Activated naive CD8-positive, alpha-beta T cell treated with anti-CD3 and anti-CD28 coated beads for 36 hours (primary cell): Measurements from ENCODE around the gene HMX2. TPM values are rescaled to one million over a fixed set of nuclear protein-coding genes. Genes with fewer than 3 reads are reported as not detected.

ENCODE experiments used
- DNase-seq: peaks from one replicate; pipeline ENCODE4 v3.0.0; 2021
- H3K27ac Mint-ChIP-seq: one replicate; pipeline ENCODE4 v1.8.0; 2022; ENCODE audit warnings: mild to moderate bottlenecking, moderate library complexity, mixed read lengths
- H3K27me3 Mint-ChIP-seq: one replicate; pipeline ENCODE4 v1.8.0; 2022; ENCODE audit warnings: mild to moderate bottlenecking, mixed read lengths
- H3K36me3 Mint-ChIP-seq: one replicate; pipeline ENCODE4 v1.8.0; 2021; ENCODE audit warnings: mild to moderate bottlenecking, mixed read lengths
- H3K4me1 Mint-ChIP-seq: one replicate; pipeline ENCODE4 v1.8.0; 2021; ENCODE audit warnings: mixed read lengths
- H3K4me3 Mint-ChIP-seq: one replicate; pipeline ENCODE4 v1.8.0; 2022; ENCODE audit warnings: mild to moderate bottlenecking, moderate library complexity, mixed read lengths
- H3K9me3 Mint-ChIP-seq: one replicate; pipeline ENCODE4 v1.8.0; 2022; ENCODE audit warnings: mixed read lengths
- total RNA-seq, 2 experiments: library from RNA; stranded (reverse); gene quantifications; one replicate each; pipeline ENCODE4 v1.2.3, GENCODE V29; 2021

The HMX2 gene
- total RNA-seq = under 1 TPM in 1 of 2 experiments, not detected in 1; 0.12 TPM

GRCh38 chr10:123147635-123148413 is at the start of gene HMX2:
Gene HMX2, plus strand, starts transcription at chr10:123148136. Its CDS starts 243 bp downstream, at chr10:123148379.
- Mint-ChIP-seq H3K27me3 (peaks cover 82% of the 10 kb centered on the region), H3K4me3 (peak within 1 kb of the TSS; percentile 50), H3K27ac (no peak within 1 kb of the TSS), H3K9me3 (no peaks in the 10 kb centered on the region), H3K36me3 (peaks cover 2% of the 10 kb centered on the region), H3K4me1 (peaks cover 55% of the 10 kb centered on the region)
- peak; percentile 62 for DNase-seq

- Mint-ChIP-seq H3K4me3 (no peak overlapping the region), H3K9me3 (no peaks in the 10 kb centered on the region), H3K27ac (no peak overlapping the region), H3K4me1 (no peaks in the 10 kb centered on the region), H3K36me3 (no peaks in the 10 kb centered on the region), H3K27me3 (peaks cover 7% of the 10 kb centered on the region)
- no peak for DNase-seq
Measured at GRCh38 chr10:123100030-123100762, 47.7 kb upstream of the HMX2 start.

- no peak for DNase-seq
- no peaks in the 10 kb centered on the region for H3K4me1 Mint-ChIP-seq
- H3K9me3 Mint-ChIP-seq = no peaks in the 10 kb centered on the region
- H3K27me3 Mint-ChIP-seq = peaks cover 6% of the 10 kb centered on the region
- H3K36me3 Mint-ChIP-seq = no peaks in the 10 kb centered on the region
- H3K27ac Mint-ChIP-seq = no peak overlapping the region
- no peak overlapping the region for H3K4me3 Mint-ChIP-seq
Measured at GRCh38 chr10:123101872-123102271, 46.1 kb upstream of the HMX2 start.

GRCh38 chr10:123102673-123103072 is 45.3 kb upstream of the HMX2 start:
- Mint-ChIP-seq H3K9me3 (no peaks in the 10 kb centered on the region), H3K36me3 (no peaks in the 10 kb centered on the region), H3K27ac (no peak overlapping the region), H3K27me3 (peaks cover 9% of the 10 kb centered on the region), H3K4me3 (no peak overlapping the region), H3K4me1 (no peaks in the 10 kb centered on the region)
- DNase-seq = no peak

GRCh38 chr10:123103944-123104343 is 44.0 kb upstream of the HMX2 start:
- Mint-ChIP-seq H3K27ac (no peak overlapping the region), H3K4me1 (no peaks in the 10 kb centered on the region), H3K27me3 (peaks cover 11% of the 10 kb centered on the region), H3K36me3 (no peaks in the 10 kb centered on the region), H3K9me3 (no peaks in the 10 kb centered on the region), H3K4me3 (no peak overlapping the region)
- DNase-seq = no peak

- no peak overlapping the region for H3K4me3 Mint-ChIP-seq
- no peaks in the 10 kb centered on the region for H3K36me3 Mint-ChIP-seq
- no peaks in the 10 kb centered on the region for H3K9me3 Mint-ChIP-seq
- H3K4me1 Mint-ChIP-seq = no peaks in the 10 kb centered on the region
- no peak for DNase-seq
- peaks cover 11% of the 10 kb centered on the region for H3K27me3 Mint-ChIP-seq
- H3K27ac Mint-ChIP-seq = no peak overlapping the region
Measured at GRCh38 chr10:123109466-123109865, 38.5 kb upstream of the HMX2 start.

- H3K4me3 Mint-ChIP-seq = no peak overlapping the region
Measured at GRCh38 chr10:123117644-123118417, 30.1 kb upstream of the HMX2 start.

GRCh38 chr10:123119081-123119480 is 28.9 kb upstream of the HMX2 start:
- H3K4me1 Mint-ChIP-seq = peaks cover 6% of the 10 kb centered on the region
- H3K36me3 Mint-ChIP-seq = no peaks in the 10 kb centered on the region
- no peak overlapping the region for H3K4me3 Mint-ChIP-seq
- H3K9me3 Mint-ChIP-seq = no peaks in the 10 kb centered on the region
- H3K27me3 Mint-ChIP-seq = peaks cover 46% of the 10 kb centered on the region
- H3K27ac Mint-ChIP-seq = no peak overlapping the region
- DNase-seq = no peak

More at GRCh38 chr10:123117644-123118417, 30.1 kb upstream of the HMX2 start:
- Mint-ChIP-seq H3K9me3 (no peaks in the 10 kb centered on the region), H3K4me1 (peaks cover 6% of the 10 kb centered on the region), H3K36me3 (no peaks in the 10 kb centered on the region), H3K27ac (no peak overlapping the region), H3K27me3 (peaks cover 46% of the 10 kb centered on the region)
- no peak for DNase-seq

- H3K4me1 Mint-ChIP-seq = no peaks in the 10 kb centered on the region
- no peak overlapping the region for H3K4me3 Mint-ChIP-seq
- DNase-seq = no peak
- no peaks in the 10 kb centered on the region for H3K36me3 Mint-ChIP-seq
- H3K27me3 Mint-ChIP-seq = peaks cover 35% of the 10 kb centered on the region
- H3K27ac Mint-ChIP-seq = no peak overlapping the region
- H3K9me3 Mint-ChIP-seq = no peaks in the 10 kb centered on the region
Measured at GRCh38 chr10:123126246-123126645, 21.7 kb upstream of the HMX2 start.

- Mint-ChIP-seq H3K27me3 (peaks cover 65% of the 10 kb centered on the region), H3K4me3 (no peak overlapping the region), H3K4me1 (peaks cover 22% of the 10 kb centered on the region), H3K27ac (no peak overlapping the region), H3K36me3 (no peaks in the 10 kb centered on the region), H3K9me3 (no peaks in the 10 kb centered on the region)
- no peak for DNase-seq
Measured at GRCh38 chr10:123129618-123130271, 18.2 kb upstream of the HMX2 start.

GRCh38 chr10:123132576-123133477 is 15.1 kb upstream of the HMX2 start:
- H3K4me3 Mint-ChIP-seq = peak overlapping the region; percentile 49
- H3K9me3 Mint-ChIP-seq = no peaks in the 10 kb centered on the region
- H3K27ac Mint-ChIP-seq = no peak overlapping the region
- DNase-seq = peak; percentile 82
- H3K36me3 Mint-ChIP-seq = no peaks in the 10 kb centered on the region
- peaks cover 28% of the 10 kb centered on the region for H3K4me1 Mint-ChIP-seq
- H3K27me3 Mint-ChIP-seq = peaks cover 77% of the 10 kb centered on the region

- H3K4me3 Mint-ChIP-seq = peak overlapping the region; percentile 29
- H3K27ac Mint-ChIP-seq = no peak overlapping the region
Measured at GRCh38 chr10:123133541-123134342, 14.2 kb upstream of the HMX2 start.

GRCh38 chr10:123134343-123134914 is 13.5 kb upstream of the HMX2 start:
- no peaks in the 10 kb centered on the region for H3K36me3 Mint-ChIP-seq
- no peak overlapping the region for H3K27ac Mint-ChIP-seq
- no peaks in the 10 kb centered on the region for H3K9me3 Mint-ChIP-seq
- peak; percentile 9 for DNase-seq
- peaks cover 84% of the 10 kb centered on the region for H3K27me3 Mint-ChIP-seq
- H3K4me1 Mint-ChIP-seq = peaks cover 32% of the 10 kb centered on the region
- H3K4me3 Mint-ChIP-seq = peak overlapping the region; percentile 29

More at GRCh38 chr10:123133541-123134342, 14.2 kb upstream of the HMX2 start:
- Mint-ChIP-seq H3K27me3 (peaks cover 83% of the 10 kb centered on the region), H3K36me3 (no peaks in the 10 kb centered on the region), H3K9me3 (no peaks in the 10 kb centered on the region), H3K4me1 (peaks cover 28% of the 10 kb centered on the region)
- no peak for DNase-seq
